Kidney capillary endothelial cell (primary cell): ENCODE measurements around the gene IWS1.
A peak's percentile ranks its signal among the peaks of the same experiment; 100 is the strongest.
"Not testable (repeated sequence)": the region's sequence is repeated elsewhere in the genome, so short reads cannot be mapped to it uniquely, and the experiment has no call there.

Source experiments
- DNase-seq: peaks from one replicate; pipeline ENCODE4 v3.0.0-alpha.2; 2018; ENCODE audit warnings: low spot score

Gene IWS1

DNA sequence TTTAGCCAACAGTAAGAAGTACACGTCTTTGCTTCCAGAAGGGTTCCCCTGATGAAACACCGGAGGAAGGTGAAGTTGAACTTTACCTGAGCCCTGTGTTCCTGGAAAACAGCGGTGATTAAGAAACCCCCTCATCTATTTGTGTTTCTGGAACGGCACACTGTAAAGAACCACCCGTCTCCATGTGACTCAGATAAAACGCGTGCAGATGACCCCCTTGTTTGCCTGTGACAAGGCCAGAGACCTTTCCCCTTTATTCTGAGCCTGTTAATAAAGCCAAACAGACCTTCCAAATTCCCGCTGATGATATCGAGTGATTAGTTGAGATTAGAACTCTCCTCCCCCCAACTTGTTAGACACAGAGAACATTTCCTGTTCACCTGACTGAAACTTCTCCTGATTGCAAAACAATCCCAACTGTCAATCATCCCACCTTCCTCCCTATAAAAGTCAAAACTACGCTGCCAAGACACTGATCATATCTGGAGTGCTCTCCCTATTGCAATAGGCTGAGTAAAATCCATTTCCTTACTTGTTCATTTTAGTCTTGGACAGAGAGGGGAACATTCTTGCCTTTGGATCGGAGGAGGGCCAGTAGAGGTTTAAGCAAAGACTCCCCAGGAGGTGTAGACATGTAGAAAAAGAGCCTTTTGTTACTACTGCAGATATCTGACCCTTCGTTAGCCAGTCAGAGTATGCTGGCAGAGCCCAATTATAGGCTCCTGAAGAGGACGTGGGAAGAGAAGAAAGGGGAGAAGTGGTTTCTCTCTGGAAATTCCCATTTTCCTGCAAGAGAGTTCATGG is 914 bp upstream of the IWS1 start:
- no peak for DNase-seq

DNA sequence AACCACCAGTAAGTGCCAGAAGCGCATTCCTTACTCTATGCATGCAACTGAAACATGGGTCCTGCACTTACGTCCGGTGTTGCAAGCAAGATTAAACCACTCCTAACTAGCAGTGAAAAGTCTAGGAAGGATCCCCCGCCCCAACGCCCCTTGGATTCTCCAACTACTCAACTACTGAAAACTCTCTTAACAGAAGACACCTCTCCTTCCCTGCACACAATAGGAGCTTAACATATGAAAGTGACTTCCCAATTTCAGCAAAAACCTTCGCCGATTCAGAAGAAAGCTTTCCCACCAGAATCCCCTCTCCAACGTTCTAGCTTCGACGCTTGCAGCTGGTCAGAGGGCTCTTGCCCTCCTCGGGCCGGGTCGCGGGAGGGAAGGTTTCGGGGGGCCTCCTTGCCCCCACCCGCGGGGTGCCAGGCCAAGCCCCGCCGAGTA is 578 bp downstream of the IWS1 start:
- DNase-seq, result peak; percentile 48

DNA sequence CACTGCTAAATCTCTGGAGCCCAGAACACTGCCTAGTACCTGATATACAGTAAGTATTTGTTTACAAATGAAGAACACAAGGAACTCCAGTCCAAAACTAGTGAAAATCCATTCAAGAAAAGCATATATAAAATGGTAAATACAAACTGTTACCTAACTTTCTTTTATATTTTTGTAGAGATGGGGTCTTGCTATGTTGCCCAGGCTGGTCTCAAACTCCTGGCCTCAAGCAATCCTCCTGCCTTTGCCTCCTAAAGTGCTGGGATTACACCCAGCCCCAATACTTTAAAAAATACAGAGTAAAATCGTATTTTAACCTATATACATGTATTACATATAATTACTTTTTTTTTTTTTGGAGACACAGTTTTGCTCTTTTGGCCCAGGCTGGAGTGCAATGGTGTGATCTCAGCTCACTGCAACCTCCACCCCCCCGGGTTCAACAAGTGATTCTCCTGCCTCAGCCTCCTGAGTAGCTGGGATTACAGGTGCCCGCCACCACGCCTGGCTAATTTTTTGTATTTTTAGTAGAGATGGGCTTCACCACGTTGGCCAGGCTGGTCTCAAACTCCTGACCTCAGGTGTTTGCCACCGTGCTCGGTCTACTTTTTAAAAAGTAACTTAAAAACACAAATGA is 2.0 kb downstream of the IWS1 start:
- not testable (repeated sequence) for DNase-seq

DNA sequence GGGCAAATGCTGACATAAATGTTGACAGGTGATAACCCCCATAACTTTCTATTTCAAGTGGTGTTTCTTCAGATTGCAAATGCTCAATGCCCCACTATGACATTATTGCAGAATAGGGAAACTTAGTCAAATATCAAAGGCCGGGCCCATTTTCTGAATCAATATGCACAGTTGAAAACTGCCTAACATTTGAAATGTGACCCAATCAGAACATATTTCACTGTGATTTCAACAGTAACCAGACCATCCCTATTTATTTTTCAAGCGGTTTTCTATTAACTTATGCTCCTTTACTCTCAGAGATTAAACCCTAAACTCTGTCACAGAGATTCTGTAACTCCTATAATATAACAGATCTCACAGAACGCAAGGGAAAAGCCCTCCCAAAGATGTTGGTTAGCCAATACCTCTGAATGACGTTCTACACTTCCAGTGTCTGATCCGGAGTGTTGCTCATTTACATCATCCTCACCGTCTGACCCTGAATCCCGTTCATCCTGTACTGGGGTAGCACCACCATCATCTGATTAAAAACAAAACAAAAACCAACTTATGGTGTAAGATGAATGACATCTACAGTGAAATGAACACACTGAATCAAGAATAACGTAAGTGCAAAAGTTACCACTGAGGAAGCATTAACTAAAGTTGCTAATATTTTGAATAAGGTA is 2.9 kb downstream of the IWS1 start:
- no peak for DNase-seq

DNA sequence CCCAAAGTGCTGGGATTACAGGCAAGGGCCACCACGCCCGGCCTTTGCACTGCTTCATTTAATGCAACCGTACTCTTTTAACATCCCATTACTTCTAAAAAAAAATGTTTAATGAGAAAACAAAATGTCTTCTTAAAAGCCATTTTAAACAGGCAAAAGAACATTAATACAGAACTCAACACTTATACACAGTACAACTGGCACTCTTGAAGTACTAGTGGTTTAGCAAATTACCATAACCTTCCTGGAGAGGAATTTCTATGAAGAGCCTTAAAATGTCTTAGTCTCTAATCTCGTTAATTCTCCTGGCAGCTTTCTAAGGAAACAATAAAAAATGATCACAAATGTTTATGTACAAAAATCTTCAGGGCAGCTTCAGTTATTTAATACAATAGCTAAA is 5.9 kb downstream of the IWS1 start:
- DNase-seq, result no peak

DNA sequence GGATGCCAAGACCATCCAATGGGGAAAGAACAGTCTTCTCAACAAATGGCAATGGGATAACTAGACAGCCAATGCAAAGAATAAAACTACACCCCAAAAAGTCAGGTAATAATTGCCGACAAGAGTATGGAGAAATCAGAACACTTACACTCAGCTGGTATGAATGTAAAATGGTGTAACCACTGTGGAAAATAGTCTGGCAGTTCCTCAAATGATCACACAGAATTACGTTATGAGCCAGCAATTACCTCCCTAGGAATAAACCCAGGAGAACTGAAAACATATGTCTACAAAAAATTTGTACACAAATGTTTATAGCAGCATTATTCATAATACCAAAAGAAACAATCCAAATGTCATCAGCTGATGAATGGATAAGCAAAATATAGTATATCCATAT is 8.8 kb downstream of the IWS1 start:
- DNase-seq, result no peak

DNA sequence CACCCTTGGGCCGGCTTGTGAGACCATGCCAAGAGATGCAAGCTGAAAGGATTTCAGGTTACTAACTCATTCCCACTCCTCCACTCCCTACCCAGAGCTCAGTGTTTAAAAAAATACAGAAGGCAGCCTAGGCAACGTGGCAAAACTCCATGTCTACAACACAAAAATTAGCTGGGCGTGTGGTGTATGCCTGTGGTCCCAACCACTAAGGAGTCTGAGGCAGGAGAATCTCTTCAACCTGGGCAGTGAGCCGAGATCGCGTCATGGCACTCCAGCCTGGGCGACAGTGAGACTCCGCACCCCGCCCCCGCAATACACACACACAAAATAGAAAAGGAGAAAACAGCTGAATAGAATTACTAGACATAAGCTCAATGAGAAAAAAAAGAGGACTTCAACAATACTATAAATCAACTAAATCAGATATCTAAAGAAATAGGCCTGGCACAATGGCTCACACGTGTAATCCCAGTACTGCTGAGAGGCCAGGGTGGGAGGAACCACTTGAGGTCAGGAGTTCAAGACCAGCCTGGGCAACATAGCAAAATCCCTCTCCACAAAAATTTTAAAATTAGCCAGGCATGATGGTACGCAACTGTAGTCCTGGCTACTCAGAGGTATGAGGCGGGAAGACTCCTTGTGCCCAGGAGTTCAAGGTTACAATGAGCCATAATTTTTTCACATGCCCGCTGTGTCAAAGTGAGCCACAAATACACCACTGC is 10.1 kb downstream of the IWS1 start:
- no peak for DNase-seq

DNA sequence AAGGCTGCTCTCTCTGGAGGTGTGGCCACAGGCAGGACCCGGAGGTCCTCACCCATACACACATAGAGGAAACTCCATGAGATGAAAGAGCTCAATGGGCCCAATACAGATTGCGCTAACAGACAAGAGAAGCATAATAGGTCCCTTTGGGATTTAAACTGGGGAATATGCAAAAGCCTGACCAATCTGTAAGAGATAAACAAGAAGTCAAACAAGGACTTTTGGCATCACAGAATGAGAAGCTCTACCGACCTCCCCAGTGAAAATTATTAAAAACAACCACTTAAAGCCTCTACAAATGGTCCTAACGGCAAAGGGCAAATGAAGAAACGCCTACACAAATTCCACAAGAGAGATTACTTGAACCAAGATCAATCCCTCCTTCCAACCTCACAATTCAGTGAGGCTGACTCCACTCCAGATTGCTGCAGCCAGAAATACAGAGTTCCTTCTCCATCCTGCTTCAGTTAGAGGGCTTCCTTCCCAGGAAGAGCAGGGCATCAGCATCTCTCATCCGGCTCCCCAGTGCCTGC is 10.8 kb downstream of the IWS1 start:
- DNase-seq, result no peak

DNA sequence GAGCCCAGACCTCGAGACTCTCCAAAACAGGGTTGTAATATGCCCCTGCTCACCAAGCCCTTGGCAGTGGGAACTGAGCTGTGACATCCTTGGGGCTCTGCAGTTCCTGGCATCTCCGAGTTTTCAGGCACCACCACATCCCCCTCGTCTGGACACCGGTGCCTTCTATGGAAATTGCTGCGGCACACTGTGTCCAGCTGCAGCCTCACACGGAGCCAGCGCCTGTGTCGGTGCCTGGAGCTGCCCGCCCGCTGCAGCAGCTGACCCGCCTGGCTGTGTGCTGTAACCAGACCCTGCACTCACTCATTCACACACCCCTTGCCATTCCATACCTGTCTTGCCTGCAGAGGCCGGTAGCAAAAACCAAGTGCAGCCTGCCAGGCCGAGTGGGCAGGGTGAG is 11.8 kb downstream of the IWS1 start:
- no peak for DNase-seq

DNA sequence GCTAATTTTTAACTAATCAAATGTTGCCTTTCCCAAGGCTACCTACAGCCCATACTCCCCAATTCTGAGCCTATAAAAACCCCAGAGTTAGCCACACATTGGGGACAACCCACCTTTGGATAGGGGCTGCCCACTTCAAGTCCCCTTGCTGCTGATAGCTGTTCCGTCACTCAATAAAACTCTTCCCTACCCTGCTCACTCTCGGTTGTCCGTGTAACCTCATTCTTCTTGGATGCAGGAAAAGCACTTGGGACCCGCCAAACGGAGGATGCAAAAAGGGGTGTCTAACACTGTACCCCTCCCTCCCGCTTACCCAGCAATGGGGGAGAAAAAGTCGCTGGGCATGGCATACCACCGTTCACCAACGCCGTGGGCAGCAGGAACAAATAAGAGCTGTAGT is 12.2 kb downstream of the IWS1 start:
- DNase-seq, result no peak

DNA sequence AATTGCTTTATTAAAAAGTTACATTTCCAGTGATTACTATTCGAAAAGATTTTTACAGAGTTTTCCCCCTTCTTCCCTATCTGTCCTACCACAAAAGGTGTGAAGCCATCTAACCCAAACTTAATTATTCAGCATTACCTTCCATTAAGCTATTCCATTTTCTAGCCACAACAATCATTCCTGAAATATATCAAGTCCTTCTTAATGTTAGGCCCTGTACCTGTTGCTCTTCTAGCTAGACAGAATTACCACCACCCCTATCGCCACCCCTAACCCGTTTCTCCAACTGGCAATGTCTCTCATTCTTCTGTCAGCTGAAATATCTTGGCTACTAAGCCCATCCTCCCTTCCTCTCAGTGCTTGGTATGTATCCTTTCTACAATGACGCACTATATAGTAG is 13.9 kb downstream of the IWS1 start:
- no peak for DNase-seq

DNA sequence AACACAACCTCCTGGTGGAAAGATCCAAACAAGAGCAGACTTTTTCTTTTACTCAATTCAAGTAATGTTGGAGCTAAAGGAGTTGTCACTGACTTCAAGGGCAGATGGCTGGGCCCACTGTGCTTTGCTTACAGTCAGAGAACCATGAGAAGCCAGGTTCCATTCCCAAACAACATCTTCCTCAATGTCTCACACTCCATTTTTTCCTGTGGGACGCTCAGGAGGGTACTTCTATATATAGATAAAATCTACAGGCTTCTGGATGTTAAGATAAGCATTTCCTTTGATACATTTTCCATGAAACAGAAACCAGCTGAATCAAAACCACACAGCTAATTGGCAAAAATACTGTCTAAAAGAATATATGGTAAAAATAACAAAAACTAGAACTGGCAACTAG is 14.4 kb downstream of the IWS1 start:
- DNase-seq, result no peak

DNA sequence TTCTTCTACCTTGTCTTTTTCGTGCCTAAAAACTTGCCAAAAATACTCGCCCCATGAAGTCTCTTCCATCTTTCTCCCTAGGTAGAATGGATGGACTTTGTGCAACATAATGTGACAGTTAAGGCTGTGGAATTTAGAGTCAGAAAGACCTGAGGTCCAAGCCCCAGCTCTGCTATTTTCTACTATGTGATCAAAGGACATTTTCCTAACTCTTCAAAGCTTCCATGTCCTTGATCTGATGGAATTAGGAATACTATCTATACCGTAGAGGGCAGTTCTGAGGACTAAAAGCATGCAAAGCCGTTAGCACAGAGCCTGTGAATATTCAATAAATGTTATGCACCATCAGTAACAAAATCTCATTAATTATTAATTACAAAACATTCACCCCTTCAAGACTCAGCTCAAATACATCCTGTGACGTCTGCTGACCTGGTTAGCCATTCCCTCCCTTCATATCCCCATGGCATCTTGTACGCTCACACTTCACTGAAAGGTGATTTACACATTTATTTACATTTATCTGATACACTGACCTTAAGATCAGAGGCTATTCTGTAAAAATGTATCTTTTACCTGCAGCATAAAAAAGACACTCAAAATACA is 15.1 kb downstream of the IWS1 start:
- no peak for DNase-seq

DNA sequence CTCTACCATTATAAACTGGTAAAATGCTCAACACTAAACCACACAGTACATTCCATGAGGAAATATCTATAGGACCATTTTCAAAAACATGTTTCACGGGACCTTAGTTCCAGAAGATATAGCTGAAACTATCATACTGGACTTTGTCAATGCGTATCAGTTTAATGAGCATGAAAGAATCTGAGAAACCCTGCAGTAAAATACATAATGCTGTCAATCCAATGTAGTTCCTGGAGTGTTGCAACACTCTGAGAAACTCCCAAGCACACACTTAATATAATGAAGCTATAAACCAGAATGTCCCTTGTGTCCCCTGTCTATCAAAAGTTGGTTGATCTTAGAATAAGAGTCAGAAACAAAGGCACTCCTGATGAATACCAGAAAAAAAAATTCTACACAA is 16.2 kb downstream of the IWS1 start:
- no peak for DNase-seq

DNA sequence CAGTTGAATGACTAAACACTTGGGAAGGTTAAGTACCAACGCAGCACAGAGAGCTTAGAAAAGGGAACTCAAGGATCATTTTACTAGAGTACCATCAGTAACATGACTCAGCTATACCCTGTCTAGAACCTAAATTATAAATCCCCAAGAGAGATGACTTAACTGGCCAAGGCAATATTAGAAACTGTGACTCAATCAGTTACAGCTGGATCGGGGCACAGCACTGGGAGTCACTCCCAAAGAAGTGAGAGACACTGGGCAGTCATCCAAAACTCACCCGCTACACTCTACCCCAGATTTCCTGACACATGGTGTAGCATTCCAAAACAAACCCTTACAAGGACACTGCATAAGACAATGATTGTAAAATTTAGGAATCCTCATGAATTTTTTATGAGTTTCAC is 17.7 kb downstream of the IWS1 start:
- peak; percentile 99 for DNase-seq

DNA sequence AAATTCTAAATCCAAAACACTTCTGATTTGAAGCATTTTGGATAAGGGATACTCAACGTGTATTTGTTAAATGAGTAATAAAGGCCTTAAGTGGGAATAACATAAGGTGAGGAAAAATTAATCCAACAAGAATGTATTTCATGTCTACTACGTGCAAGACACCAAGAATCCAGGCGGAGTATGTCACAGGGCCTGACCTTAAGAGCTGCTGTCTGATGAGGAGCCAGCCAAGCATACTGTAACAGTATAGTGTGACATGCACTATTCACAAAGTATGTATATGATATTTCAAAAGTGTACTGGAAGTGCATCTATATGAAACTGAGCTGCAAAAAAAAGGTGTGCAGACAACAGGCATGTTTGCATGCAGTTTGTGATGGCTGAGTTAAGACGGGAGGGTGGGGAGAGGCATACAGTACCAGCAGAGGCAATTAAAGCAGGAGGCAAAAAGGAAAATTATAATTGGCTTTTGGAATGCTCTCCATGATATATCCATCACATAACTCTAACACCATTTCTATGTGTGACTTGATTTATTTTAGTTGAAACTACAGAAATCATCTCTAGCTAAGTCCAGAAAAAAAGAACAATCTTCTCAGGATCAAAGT is 18.2 kb downstream of the IWS1 start:
- DNase-seq, result no peak

DNA sequence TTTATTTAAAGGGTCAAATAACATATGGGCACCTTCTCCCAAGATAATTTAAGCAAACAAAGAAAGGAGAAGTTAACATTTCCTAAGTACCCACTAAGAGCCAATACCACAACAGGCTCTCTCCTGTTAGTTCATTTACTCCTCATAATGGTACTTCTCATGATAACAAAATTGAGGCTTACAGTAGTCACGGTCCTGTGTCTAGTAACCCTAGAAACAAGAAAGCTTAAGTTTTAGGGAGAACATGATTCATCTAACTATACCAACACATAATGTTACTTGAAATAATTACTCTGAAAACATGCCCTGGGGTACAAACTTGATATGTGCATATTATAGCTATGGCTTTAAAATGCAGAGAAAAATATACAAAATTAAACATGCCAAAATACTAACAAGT is 19.8 kb downstream of the IWS1 start:
- no peak for DNase-seq

DNA sequence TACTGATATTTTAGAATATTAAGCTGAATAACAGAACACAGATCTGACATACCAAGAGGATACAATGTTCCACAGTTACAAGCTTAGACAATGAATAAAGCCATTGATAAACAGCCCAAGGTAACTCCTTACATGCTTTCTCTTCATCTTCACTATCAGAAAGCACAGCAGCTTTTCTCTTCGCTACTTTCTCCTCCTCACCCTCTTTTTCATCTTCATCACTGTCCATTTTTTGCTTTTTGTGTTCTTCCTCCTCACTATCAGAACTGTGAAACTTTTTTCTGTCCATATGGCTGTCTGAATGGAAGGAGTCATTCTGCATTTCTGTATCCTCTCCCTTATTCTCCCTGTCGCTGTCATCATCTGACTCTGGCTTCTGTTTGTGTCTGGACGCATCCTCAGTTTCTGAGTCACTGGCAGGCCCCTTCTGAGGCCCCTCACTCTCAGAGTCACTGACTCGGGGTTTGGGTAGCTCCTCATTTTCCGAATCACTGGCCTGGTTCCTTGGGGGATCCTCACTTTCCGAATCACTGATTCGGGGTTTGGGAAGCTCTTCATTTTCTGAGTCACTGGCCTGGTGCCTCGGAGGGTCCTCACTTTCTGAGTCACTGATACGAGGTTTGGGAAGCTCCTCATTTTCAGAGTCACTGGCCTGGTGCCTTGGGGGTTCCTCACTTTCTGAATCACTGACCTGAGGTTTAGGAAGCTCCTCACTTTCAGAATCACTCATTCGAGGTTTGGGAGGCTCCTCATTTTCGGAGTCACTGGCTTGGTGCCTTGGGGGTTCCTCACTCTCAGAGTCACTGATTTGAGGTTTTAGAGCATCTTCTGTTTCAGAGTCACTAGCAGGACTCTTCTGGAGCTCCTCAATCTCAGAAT is 21.5 kb downstream of the IWS1 start:
- DNase-seq, result no peak

DNA sequence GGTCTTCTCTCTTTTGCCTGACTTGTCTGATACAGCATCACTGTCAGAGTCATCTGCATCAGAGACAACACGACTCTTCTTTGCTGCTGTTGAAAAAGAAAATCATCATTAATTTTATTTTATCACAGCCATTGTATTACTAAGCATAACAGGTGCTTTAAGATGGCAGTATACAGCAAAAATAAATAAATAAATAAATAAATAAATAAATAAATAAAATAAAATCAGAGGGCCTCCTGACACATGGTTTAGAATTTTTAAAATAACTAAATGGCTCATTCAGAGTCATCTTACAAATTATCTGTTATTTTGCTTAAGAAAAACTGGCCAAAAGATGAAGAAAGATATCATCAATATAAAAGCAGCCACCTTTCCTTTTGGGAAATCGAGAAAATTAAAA is 22.8 kb downstream of the IWS1 start:
- no peak for DNase-seq

DNA sequence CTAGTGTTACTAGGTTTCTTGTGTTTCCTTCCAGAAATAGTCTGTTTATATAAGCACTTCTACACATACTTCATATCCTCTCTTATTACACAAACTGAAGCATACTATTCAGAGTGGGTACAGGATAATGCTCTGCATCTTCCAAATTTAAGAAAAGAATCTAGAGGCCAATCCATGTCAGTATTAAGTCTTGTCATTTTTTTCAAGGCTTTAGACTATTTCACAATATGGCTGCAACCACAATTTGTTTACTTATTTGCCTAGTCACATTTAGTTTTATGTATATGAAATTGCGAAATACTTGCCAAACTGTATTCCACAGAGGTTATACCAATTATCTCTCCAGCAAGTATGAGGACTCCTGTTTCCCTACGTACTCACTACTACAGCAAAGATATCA is 27.9 kb downstream of the IWS1 start:
- no peak for DNase-seq

DNA sequence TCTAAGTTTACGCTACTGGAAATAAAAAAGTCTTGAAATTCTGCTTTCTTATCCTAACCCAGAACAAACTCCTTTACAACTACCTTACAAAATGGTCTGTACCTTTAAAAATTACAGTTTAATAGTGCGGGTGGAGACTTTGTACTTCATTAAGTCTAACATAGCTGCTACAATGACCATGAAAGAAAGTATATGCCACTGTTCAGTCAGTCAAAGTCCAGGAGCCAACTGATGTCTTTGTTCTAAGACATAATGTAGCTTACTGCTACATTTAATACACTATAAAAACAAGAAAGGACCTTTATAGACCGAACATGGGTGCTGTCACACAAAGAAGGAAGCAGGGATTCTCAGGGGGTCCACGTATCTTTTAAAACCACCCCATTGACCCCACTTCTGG is 36.0 kb downstream of the IWS1 start:
- DNase-seq, result no peak
